ENCODE results near the gene NTHL1. TPM values are rescaled to one million over a fixed set of nuclear protein-coding genes. Genes with fewer than 3 reads are reported as not detected.

NTHL1 gene
- total RNA-seq, 1 experiment from 2014 or later: 47.3 TPM

DNA sequence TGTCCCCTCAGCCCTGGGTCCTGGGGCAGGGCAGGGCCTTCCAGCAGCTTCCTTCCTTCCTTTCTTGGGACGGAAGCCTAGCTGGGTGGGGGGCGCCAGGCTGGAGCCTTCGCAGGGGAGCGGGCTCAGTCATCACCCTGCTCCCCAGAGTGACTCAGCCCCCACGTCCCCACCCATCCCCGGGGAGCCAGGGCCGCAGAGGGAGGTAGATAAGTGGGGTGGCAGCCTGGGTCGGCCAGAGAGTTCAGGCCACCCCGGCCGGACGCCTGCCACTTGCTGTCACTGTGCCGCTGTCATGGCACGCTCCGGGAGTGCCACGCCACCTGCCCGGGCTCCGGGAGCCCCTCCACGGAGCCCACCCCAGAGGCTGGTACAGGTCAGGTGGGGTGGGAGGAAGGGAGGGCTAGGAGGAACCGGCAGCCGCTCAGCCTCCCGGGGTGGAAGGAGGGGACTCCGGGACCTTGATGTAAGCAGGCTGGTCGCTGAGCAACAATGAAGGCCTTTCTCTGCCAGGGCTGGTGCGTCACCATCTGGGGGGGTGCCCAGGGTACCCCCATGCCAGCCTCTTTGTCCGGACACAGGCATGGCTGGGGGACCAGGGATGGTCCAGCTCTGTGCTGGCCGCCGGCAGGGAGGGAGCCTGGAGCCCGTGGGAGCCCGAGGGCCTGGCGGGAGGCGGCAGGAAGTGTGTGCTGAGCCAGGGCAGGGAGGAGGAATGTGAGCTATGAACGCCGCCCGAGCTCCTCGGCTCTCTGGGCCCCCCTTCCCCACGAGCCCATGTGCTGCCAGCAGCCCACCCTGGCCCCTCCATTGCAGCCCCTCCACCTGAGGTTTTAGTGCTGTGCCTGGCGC, 14.4 kb downstream of the NTHL1 start:
- Histone ChIP-seq H2AFZ (no peak overlapping the region), H3K9me2 (ENCODE audit: insufficient read depth) (no peaks in the 10 kb centered on the region), H3K4me3 (no peak overlapping the region), H3K27ac (no peak overlapping the region), H4K20me1 (ENCODE audit: insufficient read depth) (no peaks in the 10 kb centered on the region), H3K9me3 (ENCODE audit: insufficient read depth, low read depth) (no peaks in the 10 kb centered on the region), H3K4me1 (replicated peaks; ENCODE audit: insufficient read depth) (peaks cover 10% of the 10 kb centered on the region), H3K4me2 (0 out of 2 replicates have a peak overlapping the region, but pooled peaks have one; percentile 27), H3K79me2 (ENCODE audit: low read depth) (no peaks in the 10 kb centered on the region), H3F3A (ENCODE audit: insufficient read depth, low read depth) (no peaks in the 10 kb centered on the region), H3K27me3 (ENCODE audit: insufficient read depth, low read depth) (no peaks in the 10 kb centered on the region), H3K36me3 (ENCODE audit: low read depth) (no peaks in the 10 kb centered on the region)
- CTCF ChIA-PET: no interaction called here
- POLR2A ChIA-PET (ENCODE audit: unreplicated experiment): interaction anchor here (0.6 to 1.0 kb wide), 3 partner anchors 14 to 121 kb away, joined by 3 to 4 read pairs (median 3); partner anchors contain the start of genes NTHL1 and TSC2
- TSS peak; percentile 25 for BruUV-seq (replicated peaks)
- TF ChIP-seq EZH2 (IDR thresholded peaks at IDR 0.05; ENCODE audit: low read depth) (no peak), CTCF (conservative IDR thresholded peaks at IDR 0.05) (no peak)
- intact Hi-C loops (cut with micrococcal nuclease; ENCODE audit: unreplicated experiment): loop anchor here (2.0 kb wide), 1 partner anchor 14 kb away; the partner anchor contains the start of genes NTHL1 and TSC2
- DNase-seq: peak in 1 of 2 experiments; percentile 71

DNA sequence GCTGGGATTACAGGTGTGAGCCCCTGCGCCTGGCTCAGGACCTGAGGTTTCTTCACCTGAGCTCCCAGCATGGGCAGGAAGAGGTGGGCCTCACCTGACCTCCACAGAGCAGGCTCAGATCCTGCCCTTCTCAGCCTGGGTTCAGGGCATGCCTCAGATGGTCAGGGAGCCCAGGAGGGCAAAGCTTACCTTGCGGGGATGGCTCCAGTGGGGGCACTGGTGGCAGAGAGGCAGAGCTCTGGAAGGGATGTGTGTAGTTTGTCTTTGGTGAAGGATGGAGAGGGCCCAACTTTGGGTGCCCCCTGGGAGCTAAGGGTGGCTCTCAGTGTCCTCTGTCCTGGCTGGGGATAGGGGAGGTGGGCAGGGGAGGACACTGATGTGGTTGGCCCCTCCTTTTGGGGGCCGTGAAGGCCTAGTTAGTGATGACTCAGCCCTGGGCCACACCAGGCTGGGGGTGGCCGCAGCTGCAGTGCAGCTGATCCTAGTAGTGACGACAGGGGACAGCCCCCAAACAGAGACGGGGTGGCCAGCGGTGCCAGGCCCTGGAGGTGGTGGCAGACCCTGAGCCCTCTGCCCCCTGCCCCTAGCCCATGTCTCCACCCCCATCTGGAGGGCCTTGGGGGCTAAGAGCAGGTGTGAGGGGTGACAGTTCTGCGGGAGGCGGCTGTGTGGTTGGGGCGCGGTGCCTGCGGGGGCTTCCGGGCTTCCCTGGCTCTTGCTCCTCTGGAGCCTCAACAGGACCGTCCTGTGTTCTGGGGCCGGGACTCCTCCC, 15.2 kb downstream of the NTHL1 start:
- Histone ChIP-seq H3K36me3 (ENCODE audit: low read depth) (no peaks in the 10 kb centered on the region), H3K27ac (no peak overlapping the region), H4K20me1 (ENCODE audit: insufficient read depth) (peaks cover 2% of the 10 kb centered on the region; the same call in 1 of the 2 replicates), H3F3A (ENCODE audit: insufficient read depth, low read depth) (peaks cover 8% of the 10 kb centered on the region; the same call in 1 of the 2 replicates), H3K9me3 (ENCODE audit: insufficient read depth, low read depth) (no peaks in the 10 kb centered on the region), H3K9me2 (ENCODE audit: insufficient read depth) (no peaks in the 10 kb centered on the region), H3K4me2 (no peak overlapping the region), H3K79me2 (ENCODE audit: low read depth) (0 out of 2 replicates have a peak, but pooled peaks cover 4% of the 10 kb centered on the region), H3K4me1 (replicated peaks; ENCODE audit: insufficient read depth) (peaks cover 15% of the 10 kb centered on the region), H3K27me3 (ENCODE audit: insufficient read depth, low read depth) (no peaks in the 10 kb centered on the region), H2AFZ (no peak overlapping the region), H3K4me3 (no peak overlapping the region)
- BruUV-seq (replicated peaks): no TSS peak
- DNase-seq: no peak
- ChIA-PET CTCF (interaction anchor here (0.6 kb wide), 1 partner anchor 127 kb away, joined by 3 read pairs; no protein-coding TSS in a partner anchor), POLR2A (ENCODE audit: unreplicated experiment) (interaction anchor here (0.5 kb wide), 1 partner anchor 123 kb away, joined by 4 read pairs; the partner anchor contains the start of gene TRAF7)
- intact Hi-C loops (cut with micrococcal nuclease; ENCODE audit: unreplicated experiment): loop anchor here (2.0 kb wide), 1 partner anchor 14 kb away; the partner anchor contains the start of genes NTHL1 and TSC2
- no peak for TF ChIP-seq EZH2 (IDR thresholded peaks at IDR 0.05; ENCODE audit: low read depth)
- no peak for TF ChIP-seq CTCF (conservative IDR thresholded peaks at IDR 0.05)

DNA sequence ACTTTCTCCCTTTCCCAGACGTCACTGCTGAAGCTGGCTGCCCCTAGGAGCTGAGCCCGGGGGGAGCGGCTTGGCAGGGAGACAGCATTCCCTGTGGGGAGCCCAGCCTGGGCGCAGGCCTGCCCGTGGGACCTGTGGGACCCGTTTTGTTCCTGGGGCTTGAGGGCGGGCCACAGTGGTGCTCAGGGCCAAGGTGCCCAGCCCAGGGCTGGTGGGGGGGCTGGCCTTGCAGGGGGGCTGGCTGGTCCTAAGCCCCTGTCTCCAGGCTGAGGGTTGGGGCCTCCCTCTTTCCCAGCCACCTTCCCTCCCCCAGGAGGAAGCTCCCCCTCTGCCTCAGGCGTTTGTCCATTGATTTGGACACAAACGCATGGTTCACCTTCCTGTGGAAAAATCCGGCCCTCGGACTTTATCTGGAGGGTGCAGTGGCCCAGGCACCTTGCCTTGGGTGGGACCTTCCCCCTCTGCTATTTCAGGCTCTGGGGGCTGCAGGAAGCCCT, 16.5 kb downstream of the NTHL1 start:
- Histone ChIP-seq H3K27ac (no peak overlapping the region), H3F3A (ENCODE audit: insufficient read depth, low read depth) (peaks cover 9% of the 10 kb centered on the region; the same call in 1 of the 2 replicates), H3K9me2 (ENCODE audit: insufficient read depth) (no peaks in the 10 kb centered on the region), H3K4me3 (no peak overlapping the region), H4K20me1 (ENCODE audit: insufficient read depth) (peaks cover 4% of the 10 kb centered on the region; the same call in 1 of the 2 replicates), H3K27me3 (ENCODE audit: insufficient read depth, low read depth) (no peaks in the 10 kb centered on the region), H3K79me2 (ENCODE audit: low read depth) (0 out of 2 replicates have a peak, but pooled peaks cover 4% of the 10 kb centered on the region), H3K4me1 (replicated peaks; ENCODE audit: insufficient read depth) (peaks cover 18% of the 10 kb centered on the region), H3K9me3 (ENCODE audit: insufficient read depth, low read depth) (no peaks in the 10 kb centered on the region), H3K4me2 (no peak overlapping the region), H2AFZ (no peak overlapping the region), H3K36me3 (ENCODE audit: low read depth) (no peaks in the 10 kb centered on the region)
- no peak for DNase-seq
- ChIA-PET CTCF (no interaction called here), POLR2A (ENCODE audit: unreplicated experiment) (no interaction called here)
- TF ChIP-seq CTCF (conservative IDR thresholded peaks at IDR 0.05): no peak
- no peak for TF ChIP-seq EZH2 (IDR thresholded peaks at IDR 0.05; ENCODE audit: low read depth)
- intact Hi-C loops (cut with micrococcal nuclease; ENCODE audit: unreplicated experiment): no loop called here
- no TSS peak for BruUV-seq (replicated peaks)

Data from PC-9 (cell line).